ENCODE measurements around the gene ABLIM1.

Gene ABLIM1

GRCh38 chr10:114518401-114519305 lies 139.4 kb downstream of the ABLIM1 start:
- DNase-seq (ENCODE audit: low spot score): no peak

GRCh38 chr10:114517368-114518250 lies 140.5 kb downstream of the ABLIM1 start:
- no peak for DNase-seq (ENCODE audit: low spot score)

DNA sequence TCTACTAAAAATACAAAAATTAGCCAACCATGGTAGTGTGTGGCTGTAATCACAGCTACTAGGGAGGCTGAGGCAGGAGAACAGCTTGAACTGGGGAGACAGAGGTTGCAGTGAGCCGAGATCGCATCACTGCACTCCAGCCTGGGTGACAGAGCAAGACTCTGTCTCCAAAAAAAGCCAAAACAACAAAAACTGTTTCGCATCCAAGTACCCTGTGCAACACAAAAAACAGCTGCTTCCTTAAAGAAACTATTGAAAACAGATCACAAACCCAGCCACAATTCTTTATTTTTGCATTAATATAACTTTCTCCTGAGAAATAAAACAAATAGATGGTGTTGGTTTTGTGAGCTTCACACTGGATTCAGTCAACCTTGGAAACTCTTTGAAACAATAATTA lies 141.7 kb downstream of the ABLIM1 start:
- DNase-seq (ENCODE audit: low spot score): no peak

DNA sequence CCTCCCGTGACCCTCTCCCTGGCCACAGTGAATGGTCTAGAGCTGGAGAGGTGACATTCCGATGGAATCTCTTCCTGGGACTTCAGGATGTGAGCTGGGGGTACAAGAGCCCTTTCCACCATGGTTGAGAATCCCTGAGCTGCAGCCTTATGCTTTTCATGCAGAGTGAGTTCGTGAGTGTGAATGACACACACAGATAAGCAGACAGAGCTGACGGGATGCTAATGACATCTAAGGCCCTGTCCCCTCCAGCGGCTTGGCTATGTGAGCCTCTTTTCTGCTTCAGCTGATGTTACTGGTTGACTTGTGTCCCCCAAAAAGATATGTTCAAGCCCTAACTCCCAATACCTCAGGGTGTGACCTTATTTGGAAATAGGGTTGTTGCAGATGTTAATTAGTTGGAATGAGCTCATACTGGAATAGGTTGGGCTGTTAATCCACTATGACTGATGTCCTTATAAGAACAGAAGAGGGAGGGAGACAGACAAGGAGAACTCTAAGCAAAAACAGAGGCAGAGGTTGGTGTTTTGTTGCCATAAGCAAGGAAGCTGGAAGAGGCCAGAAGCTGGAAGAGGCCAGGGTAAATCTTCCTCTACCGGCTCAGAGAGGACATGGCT lies 142.7 kb downstream of the ABLIM1 start:
- no peak for DNase-seq (ENCODE audit: low spot score)

DNA sequence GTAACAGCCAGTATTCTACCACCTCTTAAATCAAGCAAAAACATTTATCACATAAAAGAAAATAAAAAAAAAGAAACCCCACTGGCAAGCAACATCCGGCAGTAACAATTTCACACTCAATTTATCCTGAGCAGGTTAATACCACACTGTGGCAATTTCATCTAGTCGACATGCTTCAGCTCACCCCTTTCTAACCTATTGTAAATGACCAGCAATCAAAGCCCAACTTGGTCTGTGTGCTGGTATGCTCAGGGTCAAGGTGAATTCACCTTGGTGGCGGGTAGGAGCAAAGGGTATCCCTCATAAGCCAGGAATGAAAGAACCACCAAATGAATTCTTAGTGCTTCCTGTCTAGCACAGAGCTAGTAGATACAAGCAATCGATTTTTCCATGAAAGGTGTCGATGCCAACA lies 144.7 kb downstream of the ABLIM1 start:
- DNase-seq (ENCODE audit: low spot score): no peak

GRCh38 chr10:114511881-114512280 lies 146.2 kb downstream of the ABLIM1 start:
- DNase-seq (ENCODE audit: low spot score): no peak

- DNase-seq (ENCODE audit: low spot score): no peak
Observed at GRCh38 chr10:114508376-114508775, 149.7 kb downstream of the ABLIM1 start.

DNA sequence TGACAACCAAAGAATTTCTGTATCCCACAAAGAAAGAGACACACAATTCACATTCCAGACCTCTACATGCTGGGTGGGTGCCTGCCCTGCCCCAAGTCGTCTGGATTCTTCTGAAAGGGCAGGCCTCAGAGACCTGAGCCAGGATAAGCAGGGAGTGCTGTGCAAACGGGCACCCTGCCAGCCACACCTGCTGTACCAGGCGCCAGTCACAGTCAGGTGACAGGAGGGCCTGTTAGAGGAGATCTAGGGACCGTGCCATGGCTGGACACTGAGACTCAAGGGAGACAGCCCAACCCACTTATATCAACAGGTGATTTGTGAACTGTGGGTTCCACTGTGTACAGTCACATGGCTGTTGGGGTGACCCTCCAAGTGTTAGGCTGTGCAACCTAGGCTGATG lies 150.6 kb downstream of the ABLIM1 start:
- DNase-seq (ENCODE audit: low spot score): no peak

DNA sequence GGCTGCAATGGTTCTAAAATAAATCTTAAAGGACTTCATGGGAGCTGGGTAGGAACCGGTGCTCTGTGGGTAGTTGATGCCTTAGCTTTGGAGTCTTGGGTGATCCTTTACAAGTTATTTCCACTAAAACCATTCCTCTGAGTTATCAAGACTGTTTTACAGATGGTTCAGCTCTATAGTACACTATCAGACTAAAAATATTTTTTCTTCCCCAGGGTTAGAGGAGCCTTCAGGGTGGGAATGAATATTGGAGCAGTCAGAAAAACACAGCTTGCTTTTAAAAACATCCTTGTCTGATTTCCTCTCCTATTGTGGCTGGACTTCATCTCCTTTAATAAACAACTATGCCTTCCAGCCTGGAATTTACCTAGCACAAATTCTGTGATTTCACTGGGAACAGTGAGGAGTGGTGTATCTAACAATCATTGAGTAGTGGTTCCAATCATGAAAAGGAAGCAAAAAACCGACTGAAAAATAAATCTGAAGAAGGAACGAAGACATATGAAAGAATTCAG lies 151.1 kb downstream of the ABLIM1 start:
- DNase-seq (ENCODE audit: low spot score): no peak

GRCh38 chr10:114504769-114505579 lies 153.1 kb downstream of the ABLIM1 start:
- DNase-seq (ENCODE audit: low spot score): no peak

DNA sequence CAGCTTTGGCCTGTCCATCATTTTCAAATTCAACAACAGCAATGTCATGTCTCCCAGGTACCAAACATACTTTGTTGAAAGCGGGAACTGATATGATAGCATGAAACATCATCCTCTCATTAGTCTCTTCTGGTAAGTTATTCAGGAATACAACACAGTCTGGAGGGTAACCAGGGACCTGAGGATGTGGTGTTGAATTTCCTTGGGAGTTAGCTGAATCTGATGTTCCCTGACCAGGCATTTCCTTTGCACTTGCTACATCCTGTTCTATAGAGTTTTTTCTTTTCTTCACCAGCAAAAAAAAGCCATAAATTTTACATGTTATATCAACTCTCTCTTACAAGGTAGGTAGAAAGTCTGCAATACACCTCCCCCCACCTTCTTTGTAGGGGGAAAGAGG lies 156.0 kb downstream of the ABLIM1 start:
- DNase-seq (ENCODE audit: low spot score): no peak

DNA sequence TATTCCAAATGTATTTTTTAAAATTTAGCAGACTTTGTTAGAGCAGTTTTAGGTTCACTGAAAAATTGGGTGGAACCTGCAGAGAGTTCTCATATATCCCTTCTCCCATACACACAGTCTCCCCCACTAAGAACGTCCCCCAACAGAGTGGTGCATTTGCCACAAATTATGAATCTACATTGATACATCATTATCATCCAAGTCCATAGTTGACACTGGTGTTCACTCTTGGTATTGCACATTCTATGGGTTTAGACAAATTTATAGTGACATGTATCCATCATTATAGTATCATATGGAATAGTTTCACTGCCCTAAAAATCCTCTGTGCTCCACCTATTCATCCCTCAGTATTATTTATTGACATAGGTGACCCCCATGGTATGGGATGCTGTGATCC lies 156.4 kb downstream of the ABLIM1 start:
- DNase-seq (ENCODE audit: low spot score): no peak

DNA sequence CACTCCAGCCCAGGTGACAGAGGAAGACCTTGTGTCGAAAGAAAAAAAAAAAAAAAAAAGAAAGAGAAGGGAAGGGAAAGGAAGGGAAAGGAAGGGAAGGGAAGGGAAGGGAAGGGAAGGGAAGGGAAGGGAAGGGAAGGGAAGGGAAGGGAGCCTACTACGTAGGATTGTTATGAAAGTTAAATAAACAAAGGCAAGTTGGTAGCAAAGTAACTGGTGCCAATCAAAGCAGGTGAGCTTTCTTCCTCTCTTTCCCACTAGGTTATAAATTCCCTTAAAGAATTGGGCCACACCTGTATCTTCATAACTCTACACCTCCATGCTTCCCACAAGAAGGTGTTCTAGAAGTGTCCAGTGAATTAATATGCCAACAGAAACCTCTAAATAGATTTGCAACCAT lies 157.4 kb downstream of the ABLIM1 start:
- DNase-seq (ENCODE audit: low spot score): no peak

DNA sequence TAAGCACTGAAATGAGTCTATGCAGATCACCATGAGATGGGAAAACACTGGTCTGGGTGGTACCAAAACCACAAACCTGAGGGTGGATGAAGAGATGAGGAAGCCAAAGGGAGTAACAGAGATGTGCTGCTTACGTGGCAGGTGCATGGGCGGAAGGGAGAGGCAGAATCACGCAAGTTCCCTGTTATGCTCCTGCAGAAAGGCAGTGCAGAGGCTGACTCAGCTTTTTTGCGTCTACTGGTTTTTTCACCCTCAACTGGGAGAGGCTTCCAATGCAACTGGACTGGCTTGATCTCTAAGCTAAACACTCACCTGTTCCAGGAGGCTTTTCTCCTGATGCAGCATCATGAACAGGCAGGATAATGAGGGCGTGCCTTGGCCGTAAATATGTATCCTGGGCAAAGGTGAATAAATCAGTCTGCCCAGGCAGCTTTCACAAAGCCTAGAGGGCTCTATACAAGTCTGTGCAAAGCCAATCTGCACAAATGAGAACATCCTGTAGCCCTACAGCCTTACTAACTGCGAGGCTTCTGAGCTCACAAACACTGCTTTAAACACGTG lies 158.4 kb downstream of the ABLIM1 start:
- peak; percentile 38 for DNase-seq (ENCODE audit: low spot score)

DNA sequence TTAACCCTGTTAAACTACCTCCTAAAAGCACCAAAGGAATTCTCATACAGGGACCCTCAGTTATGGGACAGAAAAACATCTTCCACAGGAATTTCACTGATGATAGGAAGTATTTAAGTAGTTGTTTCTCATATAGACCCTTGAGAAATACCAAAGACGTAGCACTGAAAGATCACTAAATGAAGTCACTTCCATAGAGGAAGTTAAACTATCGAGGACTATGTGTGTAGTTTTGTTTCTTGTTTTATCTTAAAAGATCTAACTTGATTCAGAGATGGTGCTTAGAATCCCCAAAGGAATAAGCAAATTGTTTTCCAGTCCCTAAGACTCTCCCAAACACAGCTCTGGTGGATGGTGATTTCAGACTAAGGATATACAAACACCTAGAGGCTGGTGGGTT lies 159.0 kb downstream of the ABLIM1 start:
- DNase-seq (ENCODE audit: low spot score): no peak

DNA sequence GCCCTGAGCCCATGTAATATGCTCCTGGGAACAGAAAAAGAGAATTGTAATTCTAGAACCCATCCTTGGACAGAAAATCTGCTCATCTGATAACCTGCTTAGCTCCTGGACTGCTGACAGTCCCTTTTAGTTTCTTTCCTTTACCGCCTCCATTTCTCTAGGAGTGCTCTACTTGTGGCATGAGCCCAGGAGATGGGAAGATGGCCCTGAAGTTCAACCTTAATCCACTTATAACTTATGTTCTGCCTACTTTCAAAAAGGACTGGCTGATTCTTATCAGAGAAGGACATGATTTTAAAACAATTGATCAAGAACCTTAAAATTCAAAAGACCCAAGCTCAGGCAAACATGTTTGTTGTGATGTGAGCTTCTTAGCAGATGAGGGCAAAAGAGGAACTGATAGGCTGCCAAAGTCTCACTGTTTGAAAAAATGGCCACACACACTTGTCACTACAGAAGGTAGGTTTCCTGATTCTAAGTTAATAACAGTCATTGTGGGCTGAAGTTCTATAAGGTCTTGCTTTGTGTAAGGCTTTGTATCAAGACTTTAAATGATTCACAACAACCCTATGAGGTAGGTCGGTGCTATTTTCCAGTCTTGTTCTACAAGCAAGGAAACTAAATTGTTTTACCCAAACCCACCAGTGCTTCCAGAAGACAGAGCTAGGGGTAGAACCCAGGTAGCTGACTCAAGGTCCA lies 159.5 kb downstream of the ABLIM1 start:
- no peak for DNase-seq (ENCODE audit: low spot score)

DNA sequence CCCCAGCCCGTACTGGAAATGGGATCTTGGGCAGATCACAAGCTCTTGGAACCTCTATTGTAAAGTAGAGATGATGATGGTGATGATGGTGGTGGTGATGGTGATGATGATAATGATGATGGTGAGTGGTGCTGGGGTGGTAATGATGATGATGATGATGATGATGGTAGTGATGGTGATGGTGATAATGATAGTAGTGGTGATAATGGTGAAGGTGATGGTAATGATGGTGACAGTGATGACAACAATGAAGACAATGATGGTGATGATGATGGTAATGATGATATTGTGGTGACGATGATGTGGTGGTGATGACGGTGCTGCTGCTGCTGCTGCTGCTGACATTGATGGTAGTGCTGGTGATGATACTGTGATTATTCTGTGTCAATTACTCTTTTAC lies 162.8 kb downstream of the ABLIM1 start:
- DNase-seq (ENCODE audit: low spot score): no peak

DNA sequence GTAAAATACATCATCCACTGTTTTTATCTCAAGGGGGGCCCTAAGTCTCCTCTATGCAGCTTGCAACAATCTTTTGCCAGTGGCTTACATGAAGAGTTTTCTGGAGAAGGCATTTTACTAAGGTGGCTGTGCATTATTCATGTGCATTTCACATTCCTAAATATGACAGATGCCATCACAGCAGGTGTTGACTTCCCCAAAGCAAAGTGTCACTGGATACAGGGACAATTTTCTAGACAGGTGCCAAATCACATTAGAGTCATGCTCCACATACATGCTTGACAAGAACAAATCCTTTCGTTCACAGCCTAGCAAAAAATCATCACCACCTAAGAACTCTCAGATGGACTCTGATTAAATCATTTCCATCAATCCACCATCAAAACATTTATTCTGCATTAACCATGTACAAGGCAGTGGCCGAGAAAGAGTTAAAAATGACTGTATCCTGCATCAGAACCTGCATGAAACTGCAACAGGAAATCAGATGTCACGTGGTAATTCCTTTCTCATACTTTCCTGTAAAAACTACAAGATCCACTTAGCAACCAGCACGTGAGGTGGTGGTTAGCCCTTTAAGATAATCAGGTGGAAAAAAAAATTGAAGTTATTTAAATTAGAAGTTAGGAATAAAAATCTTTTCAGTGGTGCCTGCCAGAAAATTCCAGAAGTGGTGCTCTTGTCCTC lies 165.6 kb downstream of the ABLIM1 start:
- DNase-seq (ENCODE audit: low spot score): peak; percentile 34

- no peak for DNase-seq (ENCODE audit: low spot score)
Observed at GRCh38 chr10:114491933-114492332, 166.1 kb downstream of the ABLIM1 start.

DNA sequence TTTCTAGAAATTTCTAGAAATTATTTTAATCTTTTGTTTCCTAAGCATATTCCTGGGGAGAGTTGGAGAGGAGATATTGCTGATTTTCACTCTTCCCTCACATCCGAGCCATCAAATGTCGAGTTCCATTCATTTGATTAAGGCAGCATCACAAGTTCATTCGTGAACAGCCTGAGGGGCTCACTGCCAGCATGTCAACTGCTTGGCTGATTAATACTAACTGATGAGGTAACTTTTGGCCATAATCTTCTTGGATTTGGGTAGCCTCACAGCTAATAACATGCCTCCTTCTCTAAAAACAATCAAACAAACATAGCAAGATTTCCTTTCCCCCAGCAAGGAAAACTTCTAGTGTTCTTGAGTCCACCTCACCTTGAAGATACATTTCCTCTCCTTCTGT lies 166.7 kb downstream of the ABLIM1 start:
- DNase-seq (ENCODE audit: low spot score): no peak
